K562 (cell line): ENCODE measurements around the gene IL10RB. TPM values are rescaled to one million over a fixed set of nuclear protein-coding genes. Genes with fewer than 3 reads are reported as not detected.

Experiments used
- BMI1 ChIP-seq: fragments of 150-350 bp; IDR thresholded peaks from 2 replicates; pipeline ENCODE4 v1.6.1; 2014; ENCODE audit warnings: low read length
- CHCHD3 ChIP-seq: fragments of 250-450 bp; sonication (Bioruptor Pico); IDR thresholded peaks from 2 replicates; pipeline ENCODE4 v2.1.2; 2022; ENCODE audit warnings: mild to moderate bottlenecking
- FOXK1 ChIP-seq: sonication (generic); formaldehyde crosslinking; IDR thresholded peaks from 2 replicates; pipeline ENCODE4 v1.8.0; 2022; ENCODE audit warnings: missing genetic modification reagents, mild to moderate bottlenecking, borderline replicate concordance
- JUN ChIP-seq, 2 experiments: sonication (generic) in 1 of 2; formaldehyde crosslinking in 1 of 2; IDR thresholded peaks; 2 replicates each; pipeline versions ENCODE4 v1.6.1 to v1.8.0; 2012 to 2022; ENCODE audit warnings: borderline replicate concordance in 2 of 2, mild to moderate bottlenecking in 2 of 2, improper control_type of control experiment in 1 of 2, low read depth in 1 of 2, low read length in 1 of 2, missing genetic modification reagents in 1 of 2
- KAT7 ChIP-seq: sonication (generic); formaldehyde crosslinking; IDR thresholded peaks from 2 replicates; pipeline ENCODE4 v1.8.0; 2022; ENCODE audit warnings: missing genetic modification reagents, mild to moderate bottlenecking, borderline replicate concordance
- PRMT5 ChIP-seq: sonication (generic); formaldehyde crosslinking; IDR thresholded peaks from 2 replicates; pipeline ENCODE4 v1.5.0; 2020; ENCODE audit warnings: missing genetic modification reagents
- SRSF3 ChIP-seq: fragments of 200-400 bp; formaldehyde crosslinking; IDR thresholded peaks from 2 replicates; pipeline ENCODE4 v1.6.1; 2016; ENCODE audit warnings: mild to moderate bottlenecking, low read length, moderate library complexity; ENCODE audit not compliant: insufficient read depth
- TAF9B ChIP-seq: fragments of 450-650 bp; IDR thresholded peaks from 2 replicates; pipeline ENCODE4 v1.6.1; 2018; ENCODE audit warnings: mild to moderate bottlenecking; ENCODE audit not compliant: partially characterized antibody
- ZFPM2 ChIP-seq: fragments of 250-450 bp; sonication (Bioruptor Pico); IDR thresholded peaks from 2 replicates; pipeline ENCODE4 v1.5.1; 2022; ENCODE audit warnings: mild to moderate bottlenecking
- polyA plus RNA-seq, 8 experiments: library from polyadenylated mRNA; depleted of rRNA in 4 of 8; stranded (reverse) in 5 of 8; unstranded in 3 of 8; fragments of >200 nt; fragmentation: Nextera tagmentation in 2 of 8; fragmentation: Illumina TruSeq in 1 of 8; extraction: Ambion mirVana in 2 of 8; extraction: Trizol in 1 of 8; gene quantifications; 2 replicates each; pipeline versions ENCODE4 v1.2.1 to v1.2.3, GENCODE V29; 2011 to 2014; ENCODE audit warnings: inconsistent platforms in 1 of 8, missing spikeins in 1 of 8
- total RNA-seq, 7 experiments: library from RNA; depleted of rRNA in 6 of 7; stranded (reverse); fragments of >200 nt in 6 of 7; fragmentation: Illumina TruSeq in 2 of 7; extraction: Trizol in 2 of 7; gene quantifications; 2 replicates each; pipeline versions ENCODE4 v1.2.1 to v1.2.3, GENCODE V29; 2011 to 2021; ENCODE audit warnings: low replicate concordance in 1 of 7
- TF ChIP-seq, protein P1 (sequence below), 2 experiments: IDR thresholded peaks in 1 of 2; conservative IDR thresholded peaks in 1 of 2; 2 replicates each; pipeline ENCODE4 v1.6.1; 2016; ENCODE audit warnings: low read depth in 2 of 2, mild to moderate bottlenecking in 1 of 2, missing compliant biosample characterization in 1 of 2, missing genetic modification characterization in 1 of 2, moderate library complexity in 1 of 2
- TF ChIP-seq, protein P2 (sequence below): IDR thresholded peaks from 2 replicates; pipeline ENCODE4 v1.6.1; 2012; ENCODE audit warnings: low read depth, low read length, improper control_type of control experiment, borderline replicate concordance
- TF ChIP-seq, protein P3 (sequence below): fragments of 250-450 bp; sonication (Bioruptor Pico); IDR thresholded peaks from 2 replicates; pipeline ENCODE4 v1.4.0; 2020
- TF ChIP-seq, protein P4 (sequence below): sonication (generic); IDR thresholded peaks from 2 replicates; pipeline ENCODE4 v1.6.1; 2016
- TF ChIP-seq, protein P5 (sequence below): fragments of 250-450 bp; sonication (Bioruptor Pico); IDR thresholded peaks from 2 replicates; pipeline ENCODE4 v1.8.0; 2021; ENCODE audit warnings: moderate library complexity, mild to moderate bottlenecking, inconsistent platforms
- TF ChIP-seq, protein P6 (sequence below), 2 experiments: fragments of 450-650 bp; IDR thresholded peaks; 2 replicates each; pipeline ENCODE4 v1.6.1; 2016

Gene IL10RB
- total and polyA plus RNA-seq, 9 of the 15 experiments (the other 6 are each of a cell fraction or from before 2014, with no cell fraction given), result 10.9 to 33.8 (median 23.0) TPM

DNA sequence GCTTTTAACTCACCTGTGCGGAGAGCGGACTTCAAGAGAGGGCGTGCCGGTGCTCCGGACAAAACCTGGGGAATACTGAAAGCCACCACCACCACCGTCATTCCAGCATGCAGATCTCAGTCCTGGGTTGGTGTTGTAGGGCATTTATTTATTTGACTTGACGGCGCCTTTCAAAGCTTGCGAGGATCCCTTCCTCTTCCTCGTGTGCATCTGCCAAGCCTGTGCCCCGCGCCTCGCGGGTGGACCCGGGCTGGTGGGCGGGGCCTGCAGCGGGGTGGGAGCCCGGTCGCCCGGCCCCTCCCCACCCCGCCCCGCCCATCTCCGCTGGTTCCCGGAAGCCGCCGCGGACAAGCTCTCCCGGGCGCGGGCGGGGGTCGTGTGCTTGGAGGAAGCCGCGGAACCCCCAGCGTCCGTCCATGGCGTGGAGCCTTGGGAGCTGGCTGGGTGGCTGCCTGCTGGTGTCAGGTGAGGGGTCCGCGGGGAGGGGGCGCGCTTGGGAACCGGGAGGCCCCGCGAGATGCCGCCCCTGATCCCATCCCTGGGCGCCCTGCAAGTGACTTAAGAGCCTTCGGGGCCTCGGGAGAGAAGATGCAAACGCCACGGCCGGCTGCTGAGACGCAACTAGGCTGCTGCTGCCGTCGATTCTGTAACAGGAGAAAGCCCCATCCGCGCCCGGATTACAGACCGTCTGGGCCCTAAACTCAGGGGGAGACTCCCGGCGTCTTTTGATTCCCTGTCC lies at the start of gene IL10RB (continued):
- TF ChIP-seq SRSF3, result no peak
- TF ChIP-seq JUN (IDR thresholded peaks at IDR 0.05; ENCODE audit: borderline replicate concordance, low read depth, low read length), result no peak
- no peak for TF ChIP-seq JUN (CRISPR knock-in tag; IDR thresholded peaks at IDR 0.05; ENCODE audit: borderline replicate concordance)
- TF ChIP-seq, protein P1, sequence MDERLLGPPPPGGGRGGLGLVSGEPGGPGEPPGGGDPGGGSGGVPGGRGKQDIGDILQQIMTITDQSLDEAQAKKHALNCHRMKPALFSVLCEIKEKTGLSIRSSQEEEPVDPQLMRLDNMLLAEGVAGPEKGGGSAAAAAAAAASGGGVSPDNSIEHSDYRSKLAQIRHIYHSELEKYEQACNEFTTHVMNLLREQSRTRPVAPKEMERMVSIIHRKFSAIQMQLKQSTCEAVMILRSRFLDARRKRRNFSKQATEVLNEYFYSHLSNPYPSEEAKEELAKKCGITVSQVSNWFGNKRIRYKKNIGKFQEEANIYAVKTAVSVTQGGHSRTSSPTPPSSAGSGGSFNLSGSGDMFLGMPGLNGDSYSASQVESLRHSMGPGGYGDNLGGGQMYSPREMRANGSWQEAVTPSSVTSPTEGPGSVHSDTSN (CRISPR knock-in tag; IDR thresholded peaks at IDR 0.05; ENCODE audit: low read depth), result no peak
- TF ChIP-seq, protein P1 (tag; conservative IDR thresholded peaks at IDR 0.05; ENCODE audit: low read depth), result no peak
- no peak for TF ChIP-seq PRMT5 (CRISPR knock-in tag)
- TF ChIP-seq, protein P2, sequence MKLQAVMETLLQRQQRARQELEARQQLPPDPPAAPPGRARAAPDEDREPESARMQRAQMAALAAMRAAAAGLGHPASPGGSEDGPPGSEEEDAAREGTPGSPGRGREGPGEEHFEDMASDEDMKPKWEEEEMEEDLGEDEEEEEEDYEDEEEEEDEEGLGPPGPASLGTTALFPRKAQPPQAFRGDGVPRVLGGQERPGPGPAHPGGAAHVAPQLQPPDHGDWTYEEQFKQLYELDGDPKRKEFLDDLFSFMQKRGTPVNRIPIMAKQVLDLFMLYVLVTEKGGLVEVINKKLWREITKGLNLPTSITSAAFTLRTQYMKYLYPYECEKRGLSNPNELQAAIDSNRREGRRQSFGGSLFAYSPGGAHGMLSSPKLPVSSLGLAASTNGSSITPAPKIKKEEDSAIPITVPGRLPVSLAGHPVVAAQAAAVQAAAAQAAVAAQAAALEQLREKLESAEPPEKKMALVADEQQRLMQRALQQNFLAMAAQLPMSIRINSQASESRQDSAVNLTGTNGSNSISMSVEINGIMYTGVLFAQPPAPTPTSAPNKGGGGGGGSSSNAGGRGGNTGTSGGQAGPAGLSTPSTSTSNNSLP, result no peak
- TF ChIP-seq, protein P3, sequence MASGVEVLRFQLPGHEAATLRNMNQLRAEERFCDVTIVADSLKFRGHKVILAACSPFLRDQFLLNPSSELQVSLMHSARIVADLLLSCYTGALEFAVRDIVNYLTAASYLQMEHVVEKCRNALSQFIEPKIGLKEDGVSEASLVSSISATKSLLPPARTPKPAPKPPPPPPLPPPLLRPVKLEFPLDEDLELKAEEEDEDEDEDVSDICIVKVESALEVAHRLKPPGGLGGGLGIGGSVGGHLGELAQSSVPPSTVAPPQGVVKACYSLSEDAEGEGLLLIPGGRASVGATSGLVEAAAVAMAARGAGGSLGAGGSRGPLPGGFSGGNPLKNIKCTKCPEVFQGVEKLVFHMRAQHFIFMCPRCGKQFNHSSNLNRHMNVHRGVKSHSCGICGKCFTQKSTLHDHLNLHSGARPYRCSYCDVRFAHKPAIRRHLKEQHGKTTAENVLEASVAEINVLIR, result no peak
- TF ChIP-seq, protein P4, sequence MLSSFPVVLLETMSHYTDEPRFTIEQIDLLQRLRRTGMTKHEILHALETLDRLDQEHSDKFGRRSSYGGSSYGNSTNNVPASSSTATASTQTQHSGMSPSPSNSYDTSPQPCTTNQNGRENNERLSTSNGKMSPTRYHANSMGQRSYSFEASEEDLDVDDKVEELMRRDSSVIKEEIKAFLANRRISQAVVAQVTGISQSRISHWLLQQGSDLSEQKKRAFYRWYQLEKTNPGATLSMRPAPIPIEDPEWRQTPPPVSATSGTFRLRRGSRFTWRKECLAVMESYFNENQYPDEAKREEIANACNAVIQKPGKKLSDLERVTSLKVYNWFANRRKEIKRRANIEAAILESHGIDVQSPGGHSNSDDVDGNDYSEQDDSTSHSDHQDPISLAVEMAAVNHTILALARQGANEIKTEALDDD, result peak; percentile 69
- no peak for TF ChIP-seq CHCHD3
- TF ChIP-seq BMI1, result no peak
- no peak for TF ChIP-seq TAF9B
- TF ChIP-seq FOXK1 (CRISPR knock-in tag), result no peak
- TF ChIP-seq, protein P5, sequence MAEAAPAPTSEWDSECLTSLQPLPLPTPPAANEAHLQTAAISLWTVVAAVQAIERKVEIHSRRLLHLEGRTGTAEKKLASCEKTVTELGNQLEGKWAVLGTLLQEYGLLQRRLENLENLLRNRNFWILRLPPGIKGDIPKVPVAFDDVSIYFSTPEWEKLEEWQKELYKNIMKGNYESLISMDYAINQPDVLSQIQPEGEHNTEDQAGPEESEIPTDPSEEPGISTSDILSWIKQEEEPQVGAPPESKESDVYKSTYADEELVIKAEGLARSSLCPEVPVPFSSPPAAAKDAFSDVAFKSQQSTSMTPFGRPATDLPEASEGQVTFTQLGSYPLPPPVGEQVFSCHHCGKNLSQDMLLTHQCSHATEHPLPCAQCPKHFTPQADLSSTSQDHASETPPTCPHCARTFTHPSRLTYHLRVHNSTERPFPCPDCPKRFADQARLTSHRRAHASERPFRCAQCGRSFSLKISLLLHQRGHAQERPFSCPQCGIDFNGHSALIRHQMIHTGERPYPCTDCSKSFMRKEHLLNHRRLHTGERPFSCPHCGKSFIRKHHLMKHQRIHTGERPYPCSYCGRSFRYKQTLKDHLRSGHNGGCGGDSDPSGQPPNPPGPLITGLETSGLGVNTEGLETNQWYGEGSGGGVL (CRISPR knock-in tag), result no peak
- no peak for TF ChIP-seq KAT7
- no peak for TF ChIP-seq ZFPM2 (CRISPR knock-in tag)
- TF ChIP-seq, protein P6, sequence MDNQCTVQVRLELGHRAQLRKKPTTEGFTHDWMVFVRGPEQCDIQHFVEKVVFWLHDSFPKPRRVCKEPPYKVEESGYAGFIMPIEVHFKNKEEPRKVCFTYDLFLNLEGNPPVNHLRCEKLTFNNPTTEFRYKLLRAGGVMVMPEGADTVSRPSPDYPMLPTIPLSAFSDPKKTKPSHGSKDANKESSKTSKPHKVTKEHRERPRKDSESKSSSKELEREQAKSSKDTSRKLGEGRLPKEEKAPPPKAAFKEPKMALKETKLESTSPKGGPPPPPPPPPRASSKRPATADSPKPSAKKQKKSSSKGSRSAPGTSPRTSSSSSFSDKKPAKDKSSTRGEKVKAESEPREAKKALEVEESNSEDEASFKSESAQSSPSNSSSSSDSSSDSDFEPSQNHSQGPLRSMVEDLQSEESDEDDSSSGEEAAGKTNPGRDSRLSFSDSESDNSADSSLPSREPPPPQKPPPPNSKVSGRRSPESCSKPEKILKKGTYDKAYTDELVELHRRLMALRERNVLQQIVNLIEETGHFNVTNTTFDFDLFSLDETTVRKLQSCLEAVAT (IDR thresholded peaks at IDR 0.05), result no peak
